Tracheal epithelial cell (primary cell): ENCODE results near the gene OPN1MW2. TPM values are rescaled to one million over a fixed set of nuclear protein-coding genes. Genes with fewer than 3 reads are reported as not detected.

ENCODE experiments used
- total RNA-seq: library from RNA; depleted of rRNA; stranded (reverse); fragments of >200 nt; gene quantifications from 2 replicates; pipeline ENCODE4 v1.2.1, GENCODE V29; 2014

Gene OPN1MW2
- not detected in 2 replicates for total RNA-seq

DNA sequence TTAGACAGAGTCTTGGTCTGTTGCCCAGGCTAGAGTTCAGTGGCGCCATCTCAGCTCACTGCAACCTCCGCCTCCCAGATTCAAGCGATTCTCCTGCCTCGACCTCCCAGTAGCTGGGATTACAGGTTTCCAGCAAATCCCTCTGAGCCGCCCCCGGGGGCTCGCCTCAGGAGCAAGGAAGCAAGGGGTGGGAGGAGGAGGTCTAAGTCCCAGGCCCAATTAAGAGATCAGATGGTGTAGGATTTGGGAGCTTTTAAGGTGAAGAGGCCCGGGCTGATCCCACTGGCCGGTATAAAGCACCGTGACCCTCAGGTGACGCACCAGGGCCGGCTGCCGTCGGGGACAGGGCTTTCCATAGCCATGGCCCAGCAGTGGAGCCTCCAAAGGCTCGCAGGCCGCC, at the start of gene OPN1MW2:
OPN1MW2 (plus strand) TSS at position 301 of the 400 bp plus-strand sequence; CDS start at position 361, 60 bp downstream.

GRCh38 chrX:154182296-154182695, 37.3 kb upstream of the OPN1MW2 start, which contains the start of gene OPN1MW:
TSS of gene OPN1MW (plus strand) at chrX:154182596. CDS start at chrX:154182678, 82 bp downstream.

DNA sequence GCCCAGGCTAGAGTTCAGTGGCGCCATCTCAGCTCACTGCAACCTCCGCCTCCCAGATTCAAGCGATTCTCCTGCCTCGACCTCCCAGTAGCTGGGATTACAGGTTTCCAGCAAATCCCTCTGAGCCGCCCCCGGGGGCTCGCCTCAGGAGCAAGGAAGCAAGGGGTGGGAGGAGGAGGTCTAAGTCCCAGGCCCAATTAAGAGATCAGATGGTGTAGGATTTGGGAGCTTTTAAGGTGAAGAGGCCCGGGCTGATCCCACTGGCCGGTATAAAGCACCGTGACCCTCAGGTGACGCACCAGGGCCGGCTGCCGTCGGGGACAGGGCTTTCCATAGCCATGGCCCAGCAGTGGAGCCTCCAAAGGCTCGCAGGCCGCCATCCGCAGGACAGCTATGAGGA, 37.7 kb downstream of the OPN1MW2 start, which contains the start of gene OPN1MW3:
OPN1MW3 (plus strand) TSS at position 301 of the 400 bp plus-strand sequence; CDS start at position 339, 38 bp downstream.

Other genes with a start within 250 kb of the OPN1MW2 start
- gene HCFC1, start 247.9 kb upstream of the OPN1MW2 start, total RNA-seq, result 9.4 and 13.2 TPM in 2 replicates
- gene TMEM187, start 247.0 kb upstream of the OPN1MW2 start, total RNA-seq, result 4.9 and 8.9 TPM in 2 replicates
- gene IRAK1, start 199.9 kb upstream of the OPN1MW2 start, total RNA-seq, result 108 and 113 TPM in 2 replicates
- 12.0 and 16.4 TPM in 2 replicates for gene MECP2, start 122.0 kb upstream of the OPN1MW2 start, total RNA-seq
- gene OPN1LW, start 75.5 kb upstream of the OPN1MW2 start, total RNA-seq, result not detected in 2 replicates
- not detected in 2 replicates for gene OPN1MW, start 37.2 kb upstream of the OPN1MW2 start, total RNA-seq
- gene OPN1MW3, start 37.8 kb downstream of the OPN1MW2 start, total RNA-seq, result not detected in 2 replicates
- not detected in 2 replicates for gene TEX28, start 75.4 kb downstream of the OPN1MW2 start, total RNA-seq
- gene TKTL1, start 76.0 kb downstream of the OPN1MW2 start, total RNA-seq, result not detected in 2 replicates
- 796 and 1,439 TPM in 2 replicates for gene FLNA, start 154.9 kb downstream of the OPN1MW2 start, total RNA-seq
- gene EMD, start 159.5 kb downstream of the OPN1MW2 start, total RNA-seq, result 17.3 and 17.4 TPM in 2 replicates
- gene RPL10, start 178.6 kb downstream of the OPN1MW2 start, total RNA-seq, result 5,235 and 8,047 TPM in 2 replicates
- 65.8 and 69.7 TPM in 2 replicates for gene DNASE1L1, start 189.5 kb downstream of the OPN1MW2 start, total RNA-seq
- 23.7 and 27.0 TPM in 2 replicates for gene TAFAZZIN, start 191.8 kb downstream of the OPN1MW2 start, total RNA-seq
- 69.6 and 81.0 TPM in 2 replicates for gene ATP6AP1, start 208.9 kb downstream of the OPN1MW2 start, total RNA-seq
- gene GDI1, start 217.4 kb downstream of the OPN1MW2 start, total RNA-seq, result 38.8 and 56.4 TPM in 2 replicates
- gene FAM50A, start 224.4 kb downstream of the OPN1MW2 start, total RNA-seq, result 44.1 and 60.5 TPM in 2 replicates
- 11.3 TPM in 2 replicates for gene PLXNA3, start 238.5 kb downstream of the OPN1MW2 start, total RNA-seq